ENCODE measurements around the gene SFXN2.

The SFXN2 gene

GRCh38 chr10:102779680-102780526 lies 65.5 kb downstream of the SFXN2 start:
- DNase-seq: no peak

DNA sequence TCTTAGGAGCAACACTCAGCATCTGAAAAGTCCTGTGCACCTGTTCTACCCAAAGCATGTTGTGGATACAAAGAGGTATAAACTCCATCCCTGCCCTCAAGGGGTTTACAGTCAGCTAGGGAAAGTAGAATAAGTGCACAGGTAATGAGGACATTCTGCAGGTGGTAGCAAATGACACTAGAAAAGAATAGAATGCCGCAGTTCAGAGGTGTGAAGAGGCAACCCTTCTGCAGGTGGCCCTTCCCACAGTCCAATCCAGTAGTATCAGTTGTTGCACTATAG lies 66.0 kb downstream of the SFXN2 start:
- DNase-seq: no peak

DNA sequence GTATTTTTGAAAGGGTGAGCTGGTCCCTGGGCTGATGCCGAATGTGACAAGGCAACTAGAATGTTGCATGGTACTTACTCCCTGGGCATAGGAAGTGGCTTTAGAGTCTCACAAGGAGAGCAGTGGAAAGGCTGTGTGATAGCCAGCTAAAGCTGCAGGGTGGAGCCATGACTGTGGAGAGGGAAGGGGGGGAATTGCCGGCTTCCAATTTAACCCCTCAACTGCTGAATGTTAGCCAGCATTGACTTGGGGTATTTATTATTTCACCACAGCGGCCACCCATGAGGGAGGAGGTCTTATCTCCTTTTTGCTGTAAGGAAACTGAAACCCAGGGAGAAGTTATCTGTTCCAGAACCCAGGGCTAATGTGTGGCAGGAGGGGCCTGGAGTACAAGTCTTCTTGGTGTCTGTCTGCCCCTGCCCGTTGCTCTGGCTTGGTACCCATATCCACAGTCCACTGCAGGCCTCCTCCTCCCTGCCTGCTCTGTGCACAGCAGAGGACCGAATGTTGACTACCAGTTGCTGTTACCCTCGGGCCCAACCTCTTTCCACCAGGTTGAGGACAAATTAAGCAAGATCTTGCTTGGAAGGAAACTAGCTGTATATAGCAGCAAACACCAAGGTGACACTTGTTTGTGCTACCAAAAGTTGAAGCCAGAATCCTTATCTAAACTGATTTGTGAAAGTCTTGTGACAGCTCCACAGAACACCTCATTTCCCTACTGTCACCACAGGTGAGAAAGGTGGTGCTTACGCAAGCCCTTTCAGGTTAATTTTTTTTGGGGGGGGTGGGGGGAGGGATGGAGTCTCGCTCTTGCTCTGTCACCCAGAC lies 66.9 kb downstream of the SFXN2 start:
- no peak for DNase-seq

DNA sequence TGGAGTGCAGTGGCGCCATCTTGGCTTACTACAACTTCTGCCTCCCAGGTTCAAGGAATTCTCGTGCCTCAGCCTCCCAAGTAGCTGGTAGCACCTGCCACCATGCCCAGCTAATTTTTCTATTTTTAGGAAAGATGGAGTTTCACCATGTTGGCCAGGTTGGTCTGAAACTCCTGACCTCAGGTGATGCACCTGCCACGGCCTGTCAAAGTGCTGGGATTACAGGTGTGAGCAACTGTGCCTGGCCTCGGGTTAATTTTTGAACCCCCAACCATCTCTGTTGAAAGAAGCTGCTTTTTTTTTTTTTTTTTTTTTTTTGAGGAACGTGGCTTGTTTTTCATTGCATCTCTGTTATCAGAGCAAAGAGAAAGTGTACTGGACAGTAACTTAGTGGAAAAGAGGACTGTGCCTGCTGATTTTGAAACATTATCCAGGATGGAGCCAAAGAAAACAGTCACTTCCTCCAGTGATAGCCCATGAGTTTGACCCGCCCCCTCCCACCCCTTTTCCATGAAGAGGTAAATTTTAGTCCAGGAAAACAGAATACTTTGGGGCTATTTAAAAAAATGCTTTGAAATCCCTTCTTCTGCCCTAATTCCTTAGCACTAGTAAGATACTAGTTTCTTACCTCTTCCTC lies 67.6 kb downstream of the SFXN2 start:
- no peak for DNase-seq

- no peak for DNase-seq
Observed at GRCh38 chr10:102782673-102783551, 68.5 kb downstream of the SFXN2 start.

DNA sequence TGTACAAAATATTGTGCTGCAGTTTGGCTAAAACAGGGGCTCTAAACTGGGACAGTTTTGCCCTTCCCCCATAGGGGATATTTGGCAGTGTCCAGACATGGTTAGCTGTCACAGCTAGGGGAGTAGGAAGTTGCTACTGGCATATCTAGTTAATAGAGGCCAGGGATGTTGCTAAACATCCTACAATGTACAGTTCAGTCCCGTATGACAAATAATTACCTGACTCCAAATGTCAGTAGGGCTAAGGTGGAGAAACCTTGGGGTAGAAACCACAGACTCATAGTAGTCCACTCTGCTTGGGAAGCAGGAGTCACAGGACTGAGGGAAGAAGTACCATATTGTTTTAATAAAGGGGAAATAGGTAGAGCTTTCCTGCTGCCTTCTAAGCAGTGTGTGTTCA lies 69.1 kb downstream of the SFXN2 start:
- no peak for DNase-seq

DNA sequence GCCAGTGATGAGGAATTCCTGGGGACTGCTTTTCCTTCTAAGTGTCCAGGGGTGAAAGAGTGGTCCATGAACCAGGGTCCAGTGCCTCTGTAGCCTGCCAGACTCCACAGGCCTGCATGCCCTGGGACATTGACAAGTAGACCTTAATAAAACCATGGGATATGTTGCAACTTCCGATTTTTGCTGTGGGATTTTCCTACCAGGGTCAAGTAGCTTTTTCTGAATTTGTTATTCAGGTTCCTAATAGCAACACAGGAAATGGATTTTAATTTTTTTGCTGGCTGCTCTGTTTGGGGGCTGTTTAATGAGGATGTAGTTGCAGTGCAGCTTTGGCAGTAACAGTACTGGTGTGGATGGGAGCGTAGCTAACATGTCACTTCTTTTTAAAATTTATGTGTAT lies 71.4 kb downstream of the SFXN2 start:
- DNase-seq: no peak

DNA sequence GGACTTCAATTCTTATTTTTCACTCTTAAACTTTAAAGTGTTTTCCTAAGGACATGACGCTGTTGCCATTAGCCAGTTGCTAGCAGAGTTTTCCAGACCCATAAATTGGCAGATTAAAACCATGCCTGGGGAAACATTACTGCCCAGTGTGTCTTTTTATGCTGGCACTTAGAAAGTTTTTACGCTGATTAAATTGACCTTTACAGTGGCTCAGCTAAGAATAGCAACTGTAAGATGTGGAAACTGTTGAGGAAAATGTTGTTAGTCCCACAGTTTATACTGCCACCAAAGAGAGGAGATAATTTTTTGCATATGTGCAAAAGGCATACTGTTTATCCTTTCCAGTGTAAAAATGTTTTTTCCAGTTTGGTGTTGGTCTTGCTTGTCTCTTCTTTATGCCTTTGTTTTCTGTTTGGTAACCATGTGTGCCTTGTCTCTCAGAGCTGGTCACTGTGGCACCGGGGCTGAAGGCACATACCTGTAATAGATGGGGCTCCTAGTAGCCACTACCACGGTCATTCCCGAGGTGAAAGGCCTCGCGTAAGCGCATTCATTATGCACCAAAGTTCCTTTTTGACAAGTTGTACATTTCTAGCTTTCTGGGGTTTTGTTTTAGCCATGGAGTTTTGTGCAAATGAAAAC lies 77.4 kb downstream of the SFXN2 start:
- DNase-seq: no peak

Data from NCI-H1694 (cell line).